GM18498 (cell line): Measurements from ENCODE around the gene NEU1.
"Not testable (repeated sequence)": the region's sequence is repeated elsewhere in the genome, so short reads cannot be mapped to it uniquely, and the experiment has no call there.

Experiments used
- ATAC-seq: cut with Tn5 transposase; IDR thresholded peaks from one replicate; pipeline ENCODE4 v1.9.1; 2021; ENCODE audit warnings: mild to moderate bottlenecking, moderate library complexity; ENCODE audit not compliant: unreplicated experiment

Gene NEU1

GRCh38 chr6:31862344-31863235 lies at the start of gene NEU1:
TSS of gene NEU1 (minus strand) at chr6:31862821. CDS start at chr6:31862776, 45 bp downstream.
- ATAC-seq: peak; percentile 91

GRCh38 chr6:31911826-31912585 lies 49.4 kb upstream of the NEU1 start:
- ATAC-seq: no peak

GRCh38 chr6:31909298-31909697 lies 46.7 kb upstream of the NEU1 start:
- ATAC-seq: not testable (repeated sequence)

- ATAC-seq: peak; percentile 79
Observed at GRCh38 chr6:31908791-31909190, 46.2 kb upstream of the NEU1 start.

- ATAC-seq: not testable (repeated sequence)
Observed at GRCh38 chr6:31908255-31908654, 45.6 kb upstream of the NEU1 start.

- no peak for ATAC-seq
Observed at GRCh38 chr6:31907158-31907813, 44.7 kb upstream of the NEU1 start.

GRCh38 chr6:31906727-31907126 lies 44.1 kb upstream of the NEU1 start:
- not testable (repeated sequence) for ATAC-seq

GRCh38 chr6:31906122-31906521 lies 43.5 kb upstream of the NEU1 start:
- no peak for ATAC-seq

- no peak for ATAC-seq
Observed at GRCh38 chr6:31905041-31905440, 42.4 kb upstream of the NEU1 start.

GRCh38 chr6:31903957-31904356 lies 41.3 kb upstream of the NEU1 start:
- ATAC-seq: no peak

- peak; percentile 65 for ATAC-seq
Observed at GRCh38 chr6:31901953-31902643, 39.5 kb upstream of the NEU1 start, which contains the start of gene ZBTB12. TSS of gene ZBTB12 (minus strand) at chr6:31902086. CDS start at chr6:31901305, 781 bp downstream.

- ATAC-seq: no peak
Observed at GRCh38 chr6:31901415-31901952, 38.9 kb upstream of the NEU1 start.

GRCh38 chr6:31900917-31901414 lies 38.3 kb upstream of the NEU1 start:
- ATAC-seq: no peak

GRCh38 chr6:31899882-31900722 lies 37.5 kb upstream of the NEU1 start:
- no peak for ATAC-seq

- ATAC-seq: no peak
Observed at GRCh38 chr6:31899215-31899614, 36.6 kb upstream of the NEU1 start.

GRCh38 chr6:31898383-31899011 lies 35.9 kb upstream of the NEU1 start:
- peak; percentile 19 for ATAC-seq

- ATAC-seq: peak; percentile 57
Observed at GRCh38 chr6:31897612-31898382, 35.2 kb upstream of the NEU1 start, which contains the start of gene EHMT2. TSS of gene EHMT2 (minus strand) at chr6:31897698. CDS start at chr6:31897677, 21 bp downstream.
